ENCODE data around the gene ARID3C. TPM values are rescaled to one million over a fixed set of nuclear protein-coding genes. Genes with fewer than 3 reads are reported as not detected.
A peak's percentile ranks its signal among the peaks of the same experiment; 100 is the strongest.

Gene ARID3C
- total RNA-seq, 2 experiments from 2014 or later = 0.26 TPM; not detected in 1

DNA sequence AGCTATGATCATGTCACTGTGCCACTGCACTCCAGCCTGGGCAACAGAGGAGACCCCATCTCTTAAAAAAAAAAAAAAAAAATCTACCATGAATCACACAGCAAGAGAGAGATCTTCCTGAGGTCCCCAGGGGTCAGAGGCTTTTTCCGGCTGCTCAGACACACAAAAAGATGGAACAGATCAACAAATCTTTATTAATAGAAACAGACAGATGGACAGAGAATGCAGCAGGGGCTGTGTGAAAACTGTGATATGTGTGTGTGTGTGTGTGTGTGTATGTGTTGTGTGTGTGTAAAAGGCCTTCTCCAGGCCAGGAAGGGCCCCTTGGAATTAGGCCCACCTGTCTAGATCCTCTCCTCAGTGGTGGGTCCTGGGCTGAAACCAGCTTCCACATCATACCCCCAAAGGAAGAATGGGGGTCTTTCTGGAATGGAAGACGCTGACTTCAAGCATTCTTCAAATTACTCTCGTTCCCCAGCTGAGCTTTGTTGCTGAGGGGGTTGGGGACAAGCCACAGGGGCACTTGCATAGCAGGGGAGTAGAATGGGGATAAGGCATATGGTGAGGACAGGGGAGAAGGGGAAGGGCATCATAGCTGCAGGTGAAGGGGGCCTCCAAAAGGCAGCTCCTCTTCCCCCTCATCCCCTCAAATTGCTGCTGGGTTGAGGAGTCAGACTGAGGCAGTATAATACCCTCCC, 5.8 kb upstream of the ARID3C start:
- H3K27me3 Mint-ChIP-seq = peaks cover 12% of the 10 kb centered on the region
- peaks cover 12% of the 10 kb centered on the region for H3K36me3 Mint-ChIP-seq
- peaks cover 34% of the 10 kb centered on the region for H3K4me1 Mint-ChIP-seq
- DNase-seq (no peak), ATAC-seq (no peak)
- H3K9me3 Mint-ChIP-seq (ENCODE audit: low read depth) = no peaks in the 10 kb centered on the region
- CTCF ChIA-PET = interaction anchor here (1.0 to 12.5 kb wide), 15 partner anchors 11 to 231 kb away, joined by 3 to 293 read pairs (median 7); partner anchors contain the start of genes CCL27, DCTN3, GALT and RPP25L
- no peak overlapping the region for H3K27ac Mint-ChIP-seq
- H3K4me3 Mint-ChIP-seq = no peak overlapping the region

- H3K4me1 Mint-ChIP-seq = peaks cover 39% of the 10 kb centered on the region
- ATAC-seq (peak; percentile 18), DNase-seq (peak; percentile 81)
- peaks cover 12% of the 10 kb centered on the region for H3K36me3 Mint-ChIP-seq
- H3K4me3 Mint-ChIP-seq = no peak overlapping the region
- H3K27ac Mint-ChIP-seq = no peak overlapping the region
- peaks cover 19% of the 10 kb centered on the region for H3K27me3 Mint-ChIP-seq
- CTCF ChIA-PET = interaction anchor here (1.0 to 12.5 kb wide), 15 partner anchors 12 to 230 kb away, joined by 3 to 293 read pairs (median 7); partner anchors contain the start of genes CCL27, DCTN3, GALT and RPP25L
- H3K9me3 Mint-ChIP-seq (ENCODE audit: low read depth) = no peaks in the 10 kb centered on the region
These were observed 5.1 kb upstream of the ARID3C start for GRCh38 chr9:34633851-34634550.

GRCh38 chr9:34633166-34633565, 4.3 kb upstream of the ARID3C start:
- Mint-ChIP-seq H3K9me3 (ENCODE audit: low read depth) (no peaks in the 10 kb centered on the region), H3K27me3 (peaks cover 25% of the 10 kb centered on the region), H3K27ac (no peak overlapping the region), H3K4me1 (peaks cover 37% of the 10 kb centered on the region), H3K4me3 (no peak overlapping the region), H3K36me3 (peaks cover 15% of the 10 kb centered on the region)
- CTCF ChIA-PET = interaction anchor here (0.7 to 12.5 kb wide), 11 partner anchors 12 to 229 kb away, joined by 3 to 293 read pairs (median 7); partner anchors contain the start of genes CCL27, DCTN3, GALT and RPP25L
- ATAC-seq (no peak), DNase-seq (no peak)

- DNase-seq (no peak), ATAC-seq (no peak)
- Mint-ChIP-seq H3K27me3 (peaks cover 50% of the 10 kb centered on the region), H3K9me3 (ENCODE audit: low read depth) (no peaks in the 10 kb centered on the region), H3K4me3 (no peak overlapping the region), H3K4me1 (peaks cover 22% of the 10 kb centered on the region), H3K36me3 (peaks cover 12% of the 10 kb centered on the region), H3K27ac (no peak overlapping the region)
- CTCF ChIA-PET = interaction anchor here (2.0 to 12.5 kb wide), 2 partner anchors 12 to 39 kb away, joined by 6 to 293 read pairs; partner anchors contain the start of genes DCTN3 and RPP25L
These were observed 1.7 kb upstream of the ARID3C start for GRCh38 chr9:34630402-34631154.

- Mint-ChIP-seq H3K4me3 (peak overlapping the region; percentile 55), H3K36me3 (peaks cover 6% of the 10 kb centered on the region), H3K4me1 (peaks cover 15% of the 10 kb centered on the region), H3K27ac (no peak overlapping the region), H3K9me3 (ENCODE audit: low read depth) (no peaks in the 10 kb centered on the region), H3K27me3 (peaks cover 57% of the 10 kb centered on the region)
- no peak for DNase-seq
- CTCF ChIA-PET = interaction anchor here (0.8 to 12.5 kb wide), 3 partner anchors 11 to 252 kb away, joined by 3 to 293 read pairs (median 3); partner anchors contain the start of genes DCTN3 and RPP25L
- no peak for ATAC-seq
These were observed 584 bp upstream of the ARID3C start for GRCh38 chr9:34629491-34629808.

GRCh38 chr9:34627716-34628655, 880 bp downstream of the ARID3C start:
- Mint-ChIP-seq H3K4me3 (peak overlapping the region; percentile 63), H3K9me3 (ENCODE audit: low read depth) (no peaks in the 10 kb centered on the region), H3K27ac (no peak overlapping the region), H3K36me3 (peaks cover 6% of the 10 kb centered on the region), H3K27me3 (peaks cover 68% of the 10 kb centered on the region), H3K4me1 (peaks cover 13% of the 10 kb centered on the region)
- no peak for DNase-seq
- CTCF ChIA-PET = interaction anchor here (0.9 to 1.6 kb wide), 2 partner anchors 11 to 25 kb away, joined by 4 to 5 read pairs; no protein-coding TSS in a partner anchor
- ATAC-seq = peak; percentile 7

DNA sequence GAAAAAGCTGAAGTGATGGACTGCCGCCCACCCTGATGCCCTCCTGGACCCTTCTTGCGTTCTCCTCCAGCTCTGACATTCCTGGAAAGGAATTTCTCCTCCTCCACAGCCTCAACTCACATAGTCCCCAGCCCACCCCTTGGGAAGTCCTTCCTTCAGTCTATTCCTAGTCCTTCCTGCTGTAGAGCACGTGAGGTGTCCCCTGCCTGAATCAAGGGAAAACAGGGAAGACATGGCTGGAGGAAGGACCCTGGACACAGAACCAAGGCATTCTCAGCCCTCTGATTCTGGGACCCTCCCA, 3.7 kb downstream of the ARID3C start:
- DNase-seq = no peak
- H3K4me1 Mint-ChIP-seq = peaks cover 19% of the 10 kb centered on the region
- peaks cover 3% of the 10 kb centered on the region for H3K36me3 Mint-ChIP-seq
- peaks cover 72% of the 10 kb centered on the region for H3K27me3 Mint-ChIP-seq
- H3K4me3 Mint-ChIP-seq = no peak overlapping the region
- CTCF ChIA-PET = interaction anchor here (0.9 to 16.1 kb wide), 3 partner anchors 10 to 13 kb away, joined by 3 to 293 read pairs (median 5); partner anchors contain the start of genes ARID3C, RPP25L and SIGMAR1
- no peak overlapping the region for H3K27ac Mint-ChIP-seq
- ATAC-seq = no peak
- H3K9me3 Mint-ChIP-seq (ENCODE audit: low read depth) = no peaks in the 10 kb centered on the region

- no peak overlapping the region for H3K27ac Mint-ChIP-seq
- peaks cover 67% of the 10 kb centered on the region for H3K27me3 Mint-ChIP-seq
- CTCF ChIA-PET = interaction anchor here (0.9 to 16.1 kb wide), 3 partner anchors 10 to 12 kb away, joined by 3 to 293 read pairs (median 5); partner anchors contain the start of genes ARID3C, RPP25L and SIGMAR1
- ATAC-seq (no peak), DNase-seq (no peak)
- H3K36me3 Mint-ChIP-seq = peaks cover 3% of the 10 kb centered on the region
- peaks cover 21% of the 10 kb centered on the region for H3K4me1 Mint-ChIP-seq
- no peaks in the 10 kb centered on the region for H3K9me3 Mint-ChIP-seq (ENCODE audit: low read depth)
- no peak overlapping the region for H3K4me3 Mint-ChIP-seq
These were observed 4.2 kb downstream of the ARID3C start for GRCh38 chr9:34624475-34625185.

DNA sequence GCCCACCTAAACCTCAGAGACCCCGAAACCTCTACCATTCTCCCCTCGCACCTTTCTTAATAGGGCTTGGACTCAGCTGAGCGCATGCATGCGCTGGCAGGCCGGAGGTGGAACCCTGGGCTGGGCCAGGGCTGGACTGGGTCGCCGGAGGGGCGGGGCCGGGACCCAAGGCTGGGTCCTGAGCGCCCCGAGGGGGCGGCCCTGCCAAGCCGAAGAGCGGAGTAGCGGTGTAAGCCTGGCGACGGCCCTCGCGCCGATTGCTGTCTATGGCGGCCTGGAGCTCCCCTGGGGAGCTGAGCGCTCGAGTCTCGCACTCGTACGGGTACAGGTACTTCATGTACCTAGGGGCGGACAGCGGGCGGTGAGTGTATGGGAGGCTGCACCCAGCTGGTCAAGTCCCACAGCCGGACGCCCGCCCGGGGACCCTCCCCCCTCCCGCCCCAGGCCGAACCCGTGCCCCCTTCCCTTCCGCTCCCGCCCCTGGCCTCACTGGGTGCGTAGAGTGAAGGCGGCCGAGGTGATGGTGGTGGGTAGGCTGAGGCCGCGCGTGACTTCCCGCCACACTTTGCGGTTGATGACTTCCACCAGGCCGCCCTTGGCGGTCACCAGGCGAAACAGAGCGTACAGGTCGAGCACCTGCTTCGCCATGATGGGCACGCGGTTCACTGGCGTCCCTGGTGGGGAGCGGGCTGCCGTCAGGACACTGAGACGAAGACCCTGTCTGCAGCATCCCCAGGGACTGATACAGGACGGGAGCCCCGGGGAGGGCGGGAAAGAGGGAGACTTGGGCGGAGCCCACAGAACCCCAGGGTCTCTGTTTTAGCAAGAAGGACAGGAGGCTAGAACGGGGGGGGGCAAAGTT, 5.3 kb downstream of the ARID3C start:
- peaks cover 3% of the 10 kb centered on the region for H3K36me3 Mint-ChIP-seq
- no peak overlapping the region for H3K27ac Mint-ChIP-seq
- peaks cover 27% of the 10 kb centered on the region for H3K4me1 Mint-ChIP-seq
- no peaks in the 10 kb centered on the region for H3K9me3 Mint-ChIP-seq (ENCODE audit: low read depth)
- ATAC-seq = no peak
- no peak for DNase-seq
- H3K4me3 Mint-ChIP-seq = no peak overlapping the region
- H3K27me3 Mint-ChIP-seq = peaks cover 60% of the 10 kb centered on the region
- CTCF ChIA-PET = interaction anchor here (0.6 to 16.1 kb wide), 4 partner anchors 10 to 244 kb away, joined by 3 to 293 read pairs (median 4); partner anchors contain the start of genes ARID3C and SIGMAR1

- DNase-seq = peak; percentile 97
- no peaks in the 10 kb centered on the region for H3K9me3 Mint-ChIP-seq (ENCODE audit: low read depth)
- peak; percentile 99 for ATAC-seq
- H3K27me3 Mint-ChIP-seq = peaks cover 28% of the 10 kb centered on the region
- H3K27ac Mint-ChIP-seq = peak within 1 kb of the TSS; percentile 81
- CTCF ChIA-PET = interaction anchor here (1.1 to 16.1 kb wide), 10 partner anchors 9 to 243 kb away, joined by 3 to 293 read pairs (median 7); partner anchors contain the start of genes ARID3C, CCL27, GALT and MYORG
- peaks cover 25% of the 10 kb centered on the region for H3K4me1 Mint-ChIP-seq
- H3K36me3 Mint-ChIP-seq = peaks cover 6% of the 10 kb centered on the region
- peak within 1 kb of the TSS; percentile 89 for H3K4me3 Mint-ChIP-seq
These were observed 8.5 kb downstream of the ARID3C start, which contains the start of gene DCTN3 for GRCh38 chr9:34620061-34620994. TSS of gene DCTN3 (minus strand) at chr9:34620495. CDS start at chr9:34620464, 31 bp downstream.

All from activated CD8-positive, alpha-beta memory T cell treated with anti-CD3 and anti-CD28 coated beads, Interleukin-2, amount 10 ng/mL, durations not matched to agents 7 days and 5 days (primary cell).